Astrocyte of the hippocampus (primary cell): ENCODE data around the gene ATP2C1.
A peak's percentile ranks its signal among the peaks of the same experiment; 100 is the strongest.

ENCODE experiments used
- DNase-seq: peaks from one replicate; pipeline ENCODE4 v3.0.0; 2011; ENCODE audit warnings: low read depth, low spot score

Gene ATP2C1

GRCh38 chr3:130894130-130894985 lies 474 bp downstream of the ATP2C1 start:
- no peak for DNase-seq

GRCh38 chr3:130894986-130895280 lies 1.0 kb downstream of the ATP2C1 start:
- DNase-seq: peak; percentile 44

- no peak for DNase-seq
Measured at GRCh38 chr3:130895690-130896488, 2.0 kb downstream of the ATP2C1 start.

DNA sequence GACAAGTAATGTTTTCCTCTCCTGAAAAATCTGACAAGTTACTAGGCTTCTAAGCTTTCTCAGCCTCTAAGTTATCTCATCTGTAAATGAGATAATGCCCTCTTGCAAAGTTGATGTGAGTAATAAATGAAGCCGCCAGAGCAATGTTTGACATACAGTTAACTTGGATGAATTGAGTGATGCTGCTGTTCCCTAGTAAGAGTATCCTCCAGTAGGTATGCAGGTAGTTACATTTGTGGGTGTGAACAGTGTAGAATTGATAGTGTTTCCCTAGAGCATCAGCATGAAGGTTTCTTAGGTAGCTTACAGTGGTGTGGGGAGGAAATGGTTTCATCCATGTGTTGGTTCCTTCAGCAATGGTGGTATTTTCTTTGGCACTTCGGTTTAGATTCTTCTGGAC lies 3.4 kb downstream of the ATP2C1 start:
- DNase-seq: peak; percentile 19

DNA sequence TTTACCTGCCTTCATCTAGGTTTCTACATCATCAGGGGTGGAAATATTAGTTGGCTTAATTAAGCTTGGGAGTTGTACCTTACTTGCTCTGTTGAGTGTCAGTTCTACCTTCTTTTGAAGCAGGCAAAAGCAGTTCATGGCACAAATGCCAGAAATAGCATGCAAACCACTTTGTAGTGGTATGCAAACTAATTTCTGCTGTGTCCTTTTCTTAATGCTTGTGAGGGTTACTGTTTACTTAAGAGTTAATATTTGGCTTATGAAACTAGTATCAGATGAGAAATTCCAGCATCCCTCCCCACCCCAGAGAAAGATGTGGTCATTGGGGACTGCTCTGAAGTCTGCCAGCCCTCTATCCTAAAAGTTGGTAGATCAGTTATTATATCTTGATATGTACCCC lies 7.1 kb downstream of the ATP2C1 start:
- peak; percentile 47 for DNase-seq

DNA sequence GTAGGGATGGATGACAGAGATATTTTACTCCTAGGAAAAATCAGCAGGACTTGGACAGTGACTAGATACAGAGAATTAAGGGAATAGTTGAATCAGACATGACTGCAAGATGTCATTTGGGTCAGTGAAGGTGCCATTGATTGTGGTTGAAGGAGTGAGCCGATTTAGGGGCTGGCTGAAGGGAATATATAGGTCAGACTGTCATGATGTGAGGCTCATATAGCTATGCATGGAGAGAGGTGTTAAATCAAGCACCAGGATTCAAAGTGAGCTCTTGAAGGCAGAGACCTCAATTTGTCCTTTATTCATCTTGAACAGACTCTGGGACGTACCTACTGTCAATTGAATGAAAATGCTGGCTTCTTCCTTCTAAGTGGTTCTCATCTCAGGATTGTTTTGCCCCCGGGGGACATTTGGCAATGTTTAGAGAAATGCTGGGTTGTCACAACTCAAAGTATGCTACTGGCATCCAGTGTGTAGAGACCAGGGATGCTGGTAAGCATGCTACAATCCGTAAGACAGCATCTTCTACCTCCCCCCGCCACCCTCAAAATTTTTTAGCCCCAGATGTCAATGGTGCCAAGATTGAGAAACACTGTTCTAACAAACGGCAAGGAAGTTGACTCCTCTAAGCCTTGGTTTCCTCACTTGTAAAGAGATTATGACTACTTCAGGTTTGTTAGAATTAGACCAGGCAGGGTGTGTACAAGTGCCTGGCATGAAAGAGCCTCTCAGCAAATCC lies 7.8 kb downstream of the ATP2C1 start:
- DNase-seq: no peak

GRCh38 chr3:130903412-130903908 lies 9.6 kb downstream of the ATP2C1 start:
- no peak for DNase-seq

GRCh38 chr3:130904491-130904890 lies 10.6 kb downstream of the ATP2C1 start:
- no peak for DNase-seq

DNA sequence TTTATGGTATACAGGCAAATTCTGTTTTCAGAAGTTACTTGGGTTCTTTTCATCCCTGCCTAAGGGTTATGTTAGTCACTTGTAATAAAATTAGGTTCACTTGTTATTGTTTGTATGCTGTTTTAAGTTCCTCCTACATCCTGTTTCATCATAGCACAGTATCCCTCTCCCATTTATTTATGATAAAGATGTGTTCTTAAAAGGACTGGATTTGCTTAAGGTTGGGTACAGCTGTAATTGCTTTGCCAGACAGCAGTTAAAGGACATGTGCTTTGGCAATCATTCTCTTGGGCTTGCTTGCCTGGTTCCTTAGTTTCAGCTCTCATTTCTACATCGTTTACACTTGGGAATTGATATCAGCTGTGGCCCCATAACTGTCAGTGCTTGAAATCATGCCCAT lies 11.7 kb downstream of the ATP2C1 start:
- no peak for DNase-seq

DNA sequence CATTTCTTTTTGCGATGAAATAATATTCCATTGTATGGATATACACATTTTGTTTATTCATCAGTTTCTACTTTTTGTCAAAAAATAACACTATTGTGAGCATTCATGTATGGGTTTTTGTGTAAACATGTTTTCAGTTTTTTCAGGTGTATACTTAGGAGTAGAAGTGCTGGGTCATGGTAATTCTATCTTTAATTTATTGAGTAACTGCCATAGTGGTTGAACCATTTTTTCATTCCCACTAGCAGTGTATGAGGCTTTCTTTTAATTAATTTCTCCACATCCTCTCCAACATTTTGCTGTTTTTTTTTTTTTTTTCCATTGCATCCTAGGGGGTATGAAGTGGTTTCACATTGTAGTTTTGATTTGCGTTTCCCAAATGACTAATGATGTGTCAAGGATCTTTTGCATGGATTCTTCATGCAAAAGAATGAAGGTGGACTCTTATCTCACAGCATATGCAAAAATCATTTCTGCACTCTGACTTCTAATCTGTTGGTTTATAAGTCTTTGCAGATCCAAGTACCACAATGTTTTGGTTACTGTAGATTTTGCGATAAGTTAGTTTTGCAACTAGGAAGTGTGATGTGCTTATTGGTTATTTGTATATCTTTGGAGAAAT lies 12.6 kb downstream of the ATP2C1 start:
- peak; percentile 34 for DNase-seq

DNA sequence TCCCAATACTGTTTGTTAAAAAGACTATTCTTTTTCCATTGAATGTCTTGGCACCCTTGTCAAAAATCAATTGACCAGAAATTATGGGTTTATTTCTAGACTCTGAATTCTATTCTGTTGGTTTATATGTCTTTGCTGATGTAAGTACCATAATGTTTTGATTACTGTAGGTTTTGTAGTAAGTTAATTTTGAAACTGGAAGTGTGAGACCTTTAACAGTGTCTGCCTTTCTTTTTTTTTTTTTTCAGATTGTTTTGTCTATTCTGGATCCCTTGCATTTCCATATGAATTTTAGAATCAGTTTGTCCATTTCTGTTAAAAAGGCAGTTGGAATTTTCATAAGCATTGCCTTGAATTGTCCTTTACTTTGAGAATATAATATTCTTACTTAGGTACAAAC lies 13.6 kb downstream of the ATP2C1 start:
- no peak for DNase-seq

- no peak for DNase-seq
Measured at GRCh38 chr3:130907966-130908365, 14.1 kb downstream of the ATP2C1 start.

GRCh38 chr3:130915567-130916292 lies 21.8 kb downstream of the ATP2C1 start:
- DNase-seq: no peak

DNA sequence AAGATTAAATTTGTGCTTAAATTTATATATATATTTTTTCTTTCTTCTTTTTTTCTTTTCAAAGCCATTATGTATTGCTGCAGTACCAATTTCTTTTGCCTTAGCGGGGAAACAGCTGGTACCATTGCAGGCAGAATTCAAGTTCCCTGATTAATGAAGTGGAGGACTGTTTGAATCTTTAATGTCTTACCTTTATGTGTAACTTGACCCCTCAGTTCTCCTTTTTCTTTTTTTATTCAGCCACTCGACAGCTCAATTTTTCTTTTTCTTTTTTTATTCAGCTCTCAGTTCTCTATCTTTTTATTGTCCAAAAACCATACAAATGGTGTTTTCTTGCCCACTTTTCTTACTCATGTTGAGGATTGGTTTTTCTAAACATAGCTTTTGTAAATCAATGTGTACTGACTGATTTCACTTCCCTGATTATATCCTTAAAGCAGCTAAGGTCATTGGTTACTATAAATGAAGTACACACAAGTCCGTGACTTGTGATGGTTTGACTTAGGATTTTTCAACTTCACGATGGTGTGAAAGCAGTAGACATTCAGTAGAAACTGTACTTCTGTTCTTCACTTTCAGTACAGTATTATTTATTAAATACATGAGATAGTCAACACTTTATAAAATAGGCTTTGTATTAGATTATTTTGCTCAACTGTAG lies 22.8 kb downstream of the ATP2C1 start:
- DNase-seq: no peak

DNA sequence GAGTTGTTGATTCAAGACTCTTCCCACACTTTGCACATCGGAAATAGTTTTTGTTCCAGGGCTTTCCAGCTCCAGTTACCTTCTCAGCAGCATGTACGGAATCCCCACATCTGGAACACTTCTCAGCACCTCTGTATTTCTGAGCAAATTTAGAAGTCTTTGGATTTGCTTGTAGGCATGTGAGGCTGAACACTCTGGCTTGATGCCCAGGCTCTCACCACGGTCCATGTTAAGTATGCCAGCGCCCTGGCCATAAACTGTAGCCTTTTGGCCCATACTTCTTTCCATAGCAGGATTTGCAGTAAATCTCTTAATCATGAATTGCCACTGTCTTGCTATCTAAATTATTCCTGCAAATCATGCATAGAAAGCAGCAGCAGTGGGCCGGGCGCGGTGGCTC lies 24.4 kb downstream of the ATP2C1 start:
- DNase-seq: peak; percentile 43

GRCh38 chr3:130925628-130926027 lies 31.7 kb downstream of the ATP2C1 start:
- DNase-seq: peak; percentile 22

GRCh38 chr3:130926504-130926903 lies 32.6 kb downstream of the ATP2C1 start:
- no peak for DNase-seq

DNA sequence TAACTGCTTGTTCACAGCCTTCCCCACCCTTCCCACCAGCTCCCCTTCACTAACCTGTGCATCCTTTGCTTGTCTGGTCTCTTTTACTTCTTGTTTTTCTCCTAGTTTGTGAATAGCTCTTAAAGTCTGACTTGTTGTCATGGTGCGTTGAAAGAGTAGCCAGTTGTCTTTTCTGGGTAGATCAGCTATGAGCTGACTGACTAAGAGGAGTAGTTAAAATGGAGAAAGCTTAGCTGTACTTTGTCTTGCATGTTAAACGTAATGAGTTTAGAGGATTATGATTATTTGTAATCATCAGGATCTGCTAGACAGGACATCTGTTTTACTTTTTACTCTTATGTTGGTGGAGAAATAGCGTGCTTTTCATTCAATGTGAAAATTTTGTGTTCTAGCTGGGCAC lies 35.9 kb downstream of the ATP2C1 start:
- DNase-seq: no peak

DNA sequence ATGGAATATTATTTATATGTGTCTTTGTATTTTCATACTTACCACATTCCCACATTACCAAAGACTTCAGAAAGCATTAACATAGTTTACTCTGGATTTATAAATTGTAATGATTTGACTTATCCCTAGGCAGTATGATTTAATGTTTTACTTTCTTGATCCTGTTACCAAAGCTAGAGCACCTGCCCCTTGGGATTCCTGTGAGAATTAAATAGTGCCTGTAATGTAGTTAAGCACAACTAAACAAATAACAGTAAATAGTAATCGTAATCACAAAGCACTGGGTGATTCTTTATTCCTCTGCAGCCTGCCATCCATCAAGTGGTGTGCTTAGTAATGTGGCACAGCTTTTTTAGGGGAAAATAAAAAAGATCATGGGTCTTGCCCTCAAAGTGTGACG lies 39.1 kb downstream of the ATP2C1 start:
- DNase-seq: no peak

GRCh38 chr3:130933801-130934345 lies 40.0 kb downstream of the ATP2C1 start:
- peak; percentile 64 for DNase-seq
